A549 treated with RU486 at 1 μM for 4 hours (cell line): ENCODE results near the gene ATP1A3. TPM values are rescaled to one million over a fixed set of nuclear protein-coding genes. Genes with fewer than 3 reads are reported as not detected.

Source experiments
- total RNA-seq: library from RNA; stranded (reverse); fragments of 200-300 nt; extraction: Qiagen RNA extraction; gene quantifications from 5 replicates; pipeline ENCODE4 v1.2.3, GENCODE V29; 2022; ENCODE audit warnings: low read depth

ATP1A3 gene
- total RNA-seq: 3.5 to 5.7 TPM (median 5.1 TPM) in 5 replicates

GRCh38 chr19:41993612-41994483 lies at the start of gene ATP1A3:
TSS of gene ATP1A3 (minus strand) at chr19:41994230. CDS start at chr19:41994076, 154 bp downstream.

GRCh38 chr19:41959056-41960053 lies 34.7 kb downstream of the ATP1A3 start, which contains the start of gene RABAC1:
TSS of gene RABAC1 (minus strand) at chr19:41959321. CDS start at chr19:41959292, 29 bp downstream.

GRCh38 chr19:41928221-41928683 lies 65.8 kb downstream of the ATP1A3 start, which contains the start of gene ERFL:
TSS of gene ERFL (minus strand) at chr19:41928449. CDS start at chr19:41912919, 15,530 bp downstream.

Other genes with a start within 250 kb of the ATP1A3 start
- gene CEACAM6, start 238.7 kb downstream of the ATP1A3 start, total RNA-seq: 21.0 to 26.8 TPM (median 24.4 TPM) in 5 replicates
- not detected in 5 replicates for gene CEACAM3, start 197.6 kb downstream of the ATP1A3 start, total RNA-seq
- gene LYPD4, start 149.5 kb downstream of the ATP1A3 start, total RNA-seq: not detected in 5 replicates
- gene DMRTC2, start 149.2 kb downstream of the ATP1A3 start, total RNA-seq: not detected in 5 replicates
- gene RPS19, start 134.0 kb downstream of the ATP1A3 start, total RNA-seq: 8,596 to 10,712 TPM (median 9,242 TPM) in 5 replicates
- 0.59 to 1.4 TPM (median 1.0 TPM) in 5 replicates for gene CD79A, start 117.0 kb downstream of the ATP1A3 start, total RNA-seq
- gene ARHGEF1, start 111.0 kb downstream of the ATP1A3 start, total RNA-seq: 76.4 to 121 TPM (median 100 TPM) in 5 replicates
- 0.23 to 0.41 TPM (median 0.36 TPM) in 5 replicates for gene ERFL, start 65.8 kb downstream of the ATP1A3 start, total RNA-seq
- 171 to 287 TPM (median 250 TPM) in 5 replicates for gene RABAC1, start 34.9 kb downstream of the ATP1A3 start, total RNA-seq
- gene GRIK5, start 76.0 kb upstream of the ATP1A3 start, total RNA-seq: 0.37 to 1.6 TPM (median 0.47 TPM) in 5 replicates
- 27.3 to 39.3 TPM (median 37.1 TPM) in 5 replicates for gene ZNF574, start 81.9 kb upstream of the ATP1A3 start, total RNA-seq
- gene POU2F2, start 138.2 kb upstream of the ATP1A3 start, total RNA-seq: 0.28 to 0.62 TPM (median 0.47 TPM) in 5 replicates
- 61.5 to 94.8 TPM (median 86.7 TPM) in 5 replicates for gene DEDD2, start 223.4 kb upstream of the ATP1A3 start, total RNA-seq
- gene ZNF526, start 226.1 kb upstream of the ATP1A3 start, total RNA-seq: 15.6 to 20.6 TPM (median 19.6 TPM) in 5 replicates
- gene GSK3A, start 248.4 kb upstream of the ATP1A3 start, total RNA-seq: 116 to 166 TPM (median 162 TPM) in 5 replicates